NCI-H2227 treated with DMSO at 0.1 percent for 48 hours (cell line): ENCODE data around the gene CCDC85C.
A peak's percentile ranks its signal among the peaks of the same experiment; 100 is the strongest.

Experiments
- DNase-seq: peaks from one replicate; lab custom pipeline; 2025; lab: John Stamatoyannopoulos, UW

The CCDC85C gene

DNA sequence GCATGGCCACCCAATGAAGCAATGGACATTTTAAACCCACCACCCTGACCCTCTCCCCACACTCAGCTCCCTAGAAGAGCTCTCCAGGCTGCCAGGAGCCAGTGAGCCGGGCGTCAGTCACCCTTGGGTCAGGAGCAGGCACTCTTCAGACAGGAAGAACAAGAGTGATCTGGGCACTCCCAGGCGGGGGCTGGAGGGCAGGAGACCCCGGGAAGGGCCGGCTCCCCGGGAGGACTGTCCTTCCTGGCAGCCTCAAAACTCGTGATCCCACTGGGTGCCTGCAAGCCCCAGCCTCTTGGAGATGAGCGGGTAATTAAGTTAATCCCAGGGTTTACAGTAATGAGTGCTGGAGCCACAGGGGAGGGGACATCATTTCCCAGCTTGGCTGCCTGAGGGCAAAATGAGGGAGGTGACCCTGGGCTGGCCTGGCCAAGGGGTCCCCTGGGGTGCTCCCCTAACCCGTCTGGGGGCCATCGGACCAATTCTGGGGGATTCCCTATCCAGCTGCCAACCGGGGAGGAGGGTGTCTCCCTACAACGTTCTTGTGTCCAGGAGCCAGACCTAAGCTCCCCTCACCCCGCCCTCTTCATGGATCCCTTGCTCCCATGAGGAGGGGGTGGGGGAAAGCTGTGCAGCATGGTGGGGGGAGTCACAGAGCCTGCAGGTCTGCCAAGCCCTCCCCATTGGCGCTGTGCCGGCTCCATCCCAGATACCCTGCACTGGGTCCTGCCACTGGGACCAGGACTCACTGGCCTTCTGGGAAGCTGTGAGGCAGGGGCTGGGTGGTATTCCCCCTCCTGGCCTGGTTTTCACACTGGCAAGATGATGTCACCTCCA, 63.6 kb downstream of the CCDC85C start:
- no peak for DNase-seq

DNA sequence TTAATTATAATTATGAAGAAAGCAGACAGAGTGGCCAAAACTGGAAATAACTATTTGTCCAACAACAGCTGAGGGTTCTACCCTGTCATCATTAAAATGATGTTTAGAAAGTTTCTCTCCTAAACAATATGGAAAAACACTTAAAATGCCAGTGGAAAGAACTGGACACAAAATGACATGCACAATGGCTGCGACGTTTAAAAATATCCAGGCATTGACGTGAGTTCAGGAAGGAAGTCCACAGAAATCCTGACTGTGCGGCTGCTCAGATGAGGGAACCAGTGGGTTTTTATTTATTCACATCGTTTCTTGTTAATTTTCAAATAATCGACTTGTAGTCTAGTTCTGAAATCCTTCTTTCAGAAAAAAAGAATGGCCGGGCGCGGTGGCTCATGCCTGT, 64.5 kb downstream of the CCDC85C start:
- DNase-seq: no peak

DNA sequence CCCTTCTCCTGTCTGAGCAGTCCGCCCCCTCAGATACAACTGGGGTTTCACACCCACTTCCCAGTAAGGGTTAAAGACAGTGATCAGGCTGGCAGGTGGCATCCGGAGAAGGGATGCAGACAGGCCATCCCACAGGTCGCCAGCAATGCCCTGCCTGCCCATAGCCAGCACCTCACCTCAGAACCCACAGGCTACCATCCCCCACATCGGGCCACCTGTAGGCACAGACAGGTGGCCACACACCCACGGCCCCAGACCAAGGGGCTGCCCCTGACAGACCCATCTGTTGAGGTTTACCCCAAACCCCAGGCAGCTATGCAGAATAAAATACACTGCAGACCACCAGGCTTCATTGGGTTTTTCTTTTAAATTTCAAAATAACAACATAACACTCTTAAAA, 65.3 kb downstream of the CCDC85C start:
- no peak for DNase-seq

DNA sequence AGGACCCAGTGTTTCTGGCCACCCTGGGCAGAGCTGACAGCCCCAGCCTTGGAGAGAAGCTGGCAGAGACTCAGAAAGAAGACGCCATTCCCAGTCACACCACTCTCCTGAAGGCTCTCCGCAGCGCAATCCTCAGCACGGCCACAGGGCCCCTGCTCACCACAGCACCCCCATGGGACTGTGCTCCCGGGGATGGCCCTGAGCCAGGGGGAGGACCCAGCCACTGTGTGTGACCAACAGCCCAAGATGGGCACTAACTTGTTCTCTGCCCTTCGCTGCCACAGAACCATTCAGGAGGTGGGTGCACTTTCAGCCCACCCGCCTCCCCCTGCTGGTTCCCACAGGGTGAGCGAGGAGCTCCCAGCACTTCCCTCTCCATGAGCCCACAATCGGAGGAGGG, 65.7 kb downstream of the CCDC85C start:
- no peak for DNase-seq

DNA sequence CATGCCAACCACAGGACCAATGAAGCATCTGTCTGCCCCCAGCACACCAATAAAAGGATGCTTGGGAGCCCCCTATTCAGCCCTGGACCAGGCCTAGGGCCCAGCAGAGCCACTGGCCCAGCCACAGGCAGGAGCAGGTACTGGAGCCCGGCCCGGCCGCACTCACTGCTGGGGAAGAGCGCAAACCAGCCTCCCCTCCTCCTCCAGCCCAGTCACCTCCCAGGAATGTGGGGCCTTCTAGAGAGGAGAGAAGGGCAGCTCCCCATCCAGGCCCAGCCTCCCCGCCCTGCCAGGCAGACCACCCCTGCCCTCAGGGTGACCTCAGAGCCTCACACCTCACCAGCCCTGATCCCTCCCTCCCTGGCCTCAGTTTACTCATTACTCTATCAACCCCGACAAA, 66.6 kb downstream of the CCDC85C start:
- no peak for DNase-seq

DNA sequence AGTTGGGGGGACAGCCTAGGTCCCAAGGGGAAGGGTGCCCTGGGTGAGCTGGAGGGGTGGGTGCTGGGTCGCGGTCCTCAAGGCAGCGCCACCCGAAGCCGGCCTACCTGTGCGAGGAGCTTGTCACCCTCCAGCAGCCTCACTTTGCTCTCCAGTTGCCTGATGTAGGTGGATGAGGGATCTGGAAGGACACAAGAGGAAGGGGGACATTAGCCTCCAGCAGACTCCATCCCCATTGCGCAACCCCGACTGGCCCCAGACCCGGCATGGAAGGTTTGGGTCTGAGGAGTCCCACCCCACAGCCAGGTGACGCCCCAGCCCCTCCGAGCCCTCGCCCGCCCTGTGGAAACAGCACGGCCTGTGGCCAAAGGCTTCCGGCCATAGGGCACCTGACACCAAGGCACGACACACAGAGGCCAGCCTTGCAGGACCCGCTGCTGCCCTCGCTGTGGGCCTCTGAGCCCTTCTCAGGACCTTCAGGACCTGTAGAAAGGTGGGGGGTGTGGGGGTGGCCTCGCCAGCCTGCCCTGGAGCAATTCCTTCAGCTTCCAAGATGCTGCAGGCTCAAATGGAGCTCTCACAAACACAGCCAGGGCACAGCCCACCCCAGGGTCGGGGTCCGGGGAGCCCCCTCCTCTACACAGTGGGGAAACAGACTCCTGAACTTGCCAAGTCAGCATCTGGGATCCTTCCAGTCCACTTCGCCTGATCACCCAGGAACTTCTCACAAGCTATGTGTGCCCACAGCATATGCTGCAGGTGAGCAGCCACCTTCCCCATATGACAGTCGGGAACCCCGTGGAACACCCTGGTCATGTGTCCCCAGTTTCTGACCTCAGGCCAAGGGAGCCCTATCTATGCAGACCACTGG, 67.9 kb downstream of the CCDC85C start:
- no peak for DNase-seq

DNA sequence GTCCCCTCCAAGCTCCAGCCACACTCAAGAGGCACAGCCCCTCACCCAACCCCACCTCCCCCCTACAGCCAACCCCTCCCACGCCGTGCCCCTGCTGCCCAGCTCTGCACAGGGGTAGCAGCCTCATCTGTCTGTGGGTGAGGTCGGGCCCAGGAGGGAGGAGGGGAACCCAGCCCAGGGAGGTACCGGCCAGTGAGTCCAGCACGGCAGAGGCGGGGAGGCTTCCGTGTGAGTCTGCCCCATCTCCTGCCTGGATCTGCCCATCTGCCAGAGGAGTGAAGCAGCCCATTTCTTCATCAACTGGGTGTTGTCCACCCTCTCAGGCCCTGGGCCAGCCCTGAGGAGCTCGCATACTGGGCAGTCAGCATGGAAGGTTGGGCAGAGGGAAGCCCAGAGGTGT, 68.6 kb downstream of the CCDC85C start:
- no peak for DNase-seq

DNA sequence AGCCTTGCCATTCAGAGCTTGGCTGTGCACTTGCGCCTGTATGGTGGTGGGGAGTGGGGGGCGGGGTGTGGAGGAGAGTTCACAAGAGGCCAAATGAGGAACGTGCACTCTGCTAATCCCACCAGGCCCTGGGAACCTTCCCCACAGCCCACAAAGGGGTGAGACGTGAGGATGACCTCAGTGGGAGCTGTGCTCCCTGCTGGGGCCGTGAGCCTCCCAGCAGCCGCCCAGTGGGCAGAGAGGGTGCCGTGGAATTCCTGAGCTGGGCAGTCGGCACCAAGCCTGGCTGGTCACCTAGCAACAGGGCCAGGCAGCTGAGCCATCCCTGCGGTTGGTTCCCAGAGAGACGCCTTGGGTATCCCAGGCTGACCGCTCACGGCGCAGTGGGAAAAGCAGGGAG, 69.1 kb downstream of the CCDC85C start:
- no peak for DNase-seq

DNA sequence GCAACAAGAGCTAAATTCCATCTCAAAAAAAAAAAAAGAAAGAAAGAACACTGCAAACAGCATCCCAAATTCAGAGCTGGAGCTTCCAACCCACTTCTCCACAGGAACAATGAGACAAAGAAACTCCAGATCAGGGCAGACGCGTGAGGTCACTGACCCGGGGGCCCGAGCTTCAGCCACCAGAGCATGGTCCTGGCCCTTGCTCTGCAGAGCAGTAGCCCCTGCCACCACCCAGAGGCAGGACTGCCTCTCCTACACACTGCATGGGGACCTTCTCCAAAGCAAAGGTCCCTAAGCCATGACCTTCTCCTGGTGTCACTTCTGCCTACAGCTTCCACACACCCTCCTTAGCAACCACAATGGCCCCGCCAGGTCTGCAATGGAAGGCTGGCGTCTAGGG, 69.7 kb downstream of the CCDC85C start:
- no peak for DNase-seq

DNA sequence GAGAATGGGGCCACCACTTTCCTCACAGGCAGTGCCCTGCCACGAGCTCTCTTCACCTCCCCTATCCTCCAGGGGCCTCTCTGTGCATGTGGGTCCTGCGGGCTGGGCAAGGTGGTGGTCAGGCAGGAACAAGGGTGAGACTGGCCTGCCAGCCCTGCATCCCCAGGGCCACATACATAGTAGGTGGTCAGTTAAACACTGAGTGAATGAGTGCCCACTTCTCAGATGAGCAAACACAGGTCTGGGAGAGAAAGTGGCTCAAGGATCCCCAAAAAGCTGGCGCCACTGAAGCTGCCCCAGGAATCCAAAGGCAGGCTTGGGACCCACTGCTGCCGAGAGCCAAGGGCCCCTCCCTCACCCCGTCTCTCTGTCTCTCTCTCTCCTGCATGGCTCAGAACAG, 71.7 kb downstream of the CCDC85C start:
- DNase-seq: no peak

DNA sequence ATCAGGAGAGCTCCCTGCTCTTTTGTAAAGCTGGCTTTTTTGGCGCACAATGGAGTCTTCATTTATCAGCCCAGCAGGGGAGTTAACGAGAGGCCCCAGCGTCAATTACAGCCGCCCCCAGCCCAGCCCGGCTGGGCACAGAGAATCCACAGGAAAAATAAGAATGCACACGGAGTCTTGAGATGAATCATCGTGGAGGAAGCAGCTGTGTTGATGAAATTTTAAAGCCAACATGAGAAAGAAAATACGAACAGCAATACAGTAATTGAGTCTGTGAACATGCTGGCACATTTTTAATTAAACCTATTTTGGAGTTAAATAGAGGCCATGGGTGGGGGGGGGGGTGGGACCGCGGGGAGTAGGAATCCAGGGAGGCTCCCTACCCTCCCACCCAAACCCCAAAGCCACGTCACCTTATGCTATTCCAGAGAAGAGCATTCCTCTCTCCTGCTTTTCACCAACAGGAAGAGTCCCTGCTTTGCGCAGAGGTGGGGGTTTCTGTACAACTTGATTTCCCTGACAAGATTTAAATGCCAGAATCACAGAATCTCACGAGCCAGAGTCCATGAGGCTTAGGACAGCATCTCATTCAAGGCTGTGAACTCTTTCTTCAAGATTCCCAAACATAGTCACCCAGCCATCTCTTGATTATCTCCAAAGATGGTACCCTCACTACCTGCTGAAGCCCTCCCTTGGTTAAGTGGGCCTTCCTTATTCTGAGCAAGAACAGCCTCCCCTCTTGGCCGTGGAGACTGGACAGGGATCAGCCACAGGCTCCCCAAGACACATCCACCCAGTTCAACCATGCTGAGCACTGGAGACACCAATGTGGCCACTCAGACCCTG, 72.5 kb downstream of the CCDC85C start:
- peak; percentile 65 for DNase-seq

DNA sequence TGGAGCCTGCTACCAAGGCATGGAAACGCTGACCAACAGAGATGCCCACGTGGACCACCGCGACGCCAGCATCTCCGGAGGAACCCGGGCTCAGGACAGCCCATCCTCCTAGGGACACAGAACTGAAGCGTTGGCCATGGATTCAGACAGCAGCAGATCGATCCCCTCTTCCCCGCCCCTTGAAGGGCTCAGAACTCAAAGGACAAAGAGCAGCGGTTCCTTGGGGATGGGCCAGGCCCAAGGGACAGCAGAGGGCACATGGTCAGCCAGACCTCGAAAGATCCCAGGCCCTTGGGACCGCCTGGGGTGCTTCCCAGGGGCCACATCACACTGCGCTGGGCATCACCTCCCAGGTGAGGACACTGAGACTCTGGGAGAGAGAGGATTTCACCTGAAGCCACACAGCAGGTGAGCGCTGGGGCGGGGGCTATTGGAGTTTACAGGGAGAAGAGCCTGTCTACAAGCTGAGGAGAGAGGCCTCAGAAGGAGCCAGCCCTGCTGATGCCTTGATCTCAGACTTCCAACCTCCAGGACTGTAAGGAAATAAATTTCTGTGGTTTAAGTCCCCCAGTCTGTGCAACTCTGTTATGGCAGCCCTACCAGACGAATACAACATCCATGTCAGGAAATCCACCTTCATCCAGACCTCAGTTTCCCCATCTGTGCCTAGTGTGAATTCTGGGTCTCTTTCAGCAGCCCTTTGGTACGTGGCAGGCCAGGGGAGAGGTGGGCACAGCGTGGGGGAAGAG, 73.4 kb downstream of the CCDC85C start:
- no peak for DNase-seq

DNA sequence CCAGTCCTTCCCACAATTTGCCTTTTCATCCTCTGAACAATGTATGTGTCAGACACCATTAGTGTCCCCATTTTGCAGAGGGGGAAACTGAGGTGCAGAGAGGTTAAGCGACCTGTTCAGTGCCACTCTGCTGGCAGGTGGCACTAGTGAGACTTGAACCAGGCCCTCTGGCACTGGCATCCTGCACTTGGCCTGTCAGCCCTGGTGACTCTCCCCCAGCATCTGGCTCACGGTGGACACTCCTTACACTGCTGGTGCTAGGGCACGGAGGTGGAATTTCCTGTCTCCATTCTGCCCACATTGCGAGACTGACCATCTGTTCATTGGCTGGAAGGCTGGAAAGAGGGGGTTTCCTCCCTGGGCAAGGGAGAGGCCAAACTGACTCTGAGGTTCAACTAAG, 74.1 kb downstream of the CCDC85C start:
- DNase-seq: no peak

DNA sequence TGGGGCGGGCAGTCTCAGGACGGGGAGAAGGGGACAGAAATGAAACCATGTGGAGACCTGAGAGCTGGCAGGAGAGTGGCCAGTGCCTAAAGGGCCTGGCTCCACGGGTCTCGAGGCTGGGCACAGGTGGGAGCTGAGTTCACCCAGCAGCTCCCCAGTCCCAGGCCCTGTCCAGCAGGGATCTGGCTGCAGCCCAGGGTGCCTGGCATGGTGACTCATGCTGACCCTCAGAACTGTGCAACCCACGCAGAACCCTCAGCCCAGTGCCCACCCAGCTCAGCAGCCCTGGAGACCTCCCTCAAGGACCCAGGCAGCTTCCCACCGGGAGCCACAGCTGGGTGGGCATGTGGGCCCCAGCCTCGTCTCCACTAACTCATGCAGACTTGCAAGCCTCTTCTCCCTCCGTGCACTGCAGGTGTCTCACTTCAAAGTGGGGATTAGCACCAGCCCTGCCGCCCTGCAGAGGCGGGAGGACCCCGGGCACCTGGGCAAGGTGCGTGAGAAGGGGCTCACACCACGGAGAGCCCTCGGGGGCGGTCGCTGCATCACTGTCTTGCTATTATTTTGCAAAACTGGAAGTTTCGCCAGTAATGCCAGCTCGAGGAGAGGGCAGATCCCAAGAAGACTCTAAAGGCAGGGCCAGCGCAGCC, 76.5 kb downstream of the CCDC85C start:
- no peak for DNase-seq

DNA sequence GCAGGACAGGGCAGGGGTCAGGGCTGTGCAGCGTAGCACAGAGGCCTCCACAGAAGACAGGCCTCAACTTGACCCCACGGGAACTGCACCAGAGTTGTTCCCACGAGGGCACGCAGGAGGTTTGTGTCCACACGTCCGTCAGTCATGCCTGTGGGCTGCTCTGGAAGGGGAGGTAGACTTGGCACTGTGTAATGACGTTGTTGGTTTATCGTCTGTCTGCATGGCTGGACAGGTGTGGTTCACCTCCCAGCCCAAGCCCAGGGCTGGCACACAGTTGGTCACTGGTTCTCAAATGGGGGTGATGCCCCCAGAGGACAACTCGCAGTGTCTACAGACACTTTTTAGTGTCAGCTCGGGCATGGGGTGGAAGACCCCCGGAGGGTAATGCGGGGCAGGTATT, 77.0 kb downstream of the CCDC85C start:
- DNase-seq: no peak

DNA sequence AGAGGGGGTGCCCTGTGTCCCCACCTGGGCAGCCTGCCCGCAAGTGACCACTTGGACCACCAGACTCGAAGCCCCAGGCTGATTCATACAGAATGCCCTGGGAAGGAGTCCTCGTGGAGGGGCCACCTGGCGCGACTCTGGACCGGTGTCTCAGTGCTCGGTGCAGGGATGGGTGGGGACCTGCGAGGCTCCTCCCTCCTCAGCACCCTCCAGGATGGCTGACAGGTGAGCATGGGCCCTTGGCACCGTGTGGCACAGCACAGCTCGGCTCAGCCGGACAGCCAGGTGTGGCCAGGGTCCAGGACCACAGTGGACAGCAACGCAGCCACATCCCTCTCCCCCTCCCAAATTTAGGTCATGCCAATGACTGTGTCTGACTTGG, 78.3 kb downstream of the CCDC85C start:
- no peak for DNase-seq

DNA sequence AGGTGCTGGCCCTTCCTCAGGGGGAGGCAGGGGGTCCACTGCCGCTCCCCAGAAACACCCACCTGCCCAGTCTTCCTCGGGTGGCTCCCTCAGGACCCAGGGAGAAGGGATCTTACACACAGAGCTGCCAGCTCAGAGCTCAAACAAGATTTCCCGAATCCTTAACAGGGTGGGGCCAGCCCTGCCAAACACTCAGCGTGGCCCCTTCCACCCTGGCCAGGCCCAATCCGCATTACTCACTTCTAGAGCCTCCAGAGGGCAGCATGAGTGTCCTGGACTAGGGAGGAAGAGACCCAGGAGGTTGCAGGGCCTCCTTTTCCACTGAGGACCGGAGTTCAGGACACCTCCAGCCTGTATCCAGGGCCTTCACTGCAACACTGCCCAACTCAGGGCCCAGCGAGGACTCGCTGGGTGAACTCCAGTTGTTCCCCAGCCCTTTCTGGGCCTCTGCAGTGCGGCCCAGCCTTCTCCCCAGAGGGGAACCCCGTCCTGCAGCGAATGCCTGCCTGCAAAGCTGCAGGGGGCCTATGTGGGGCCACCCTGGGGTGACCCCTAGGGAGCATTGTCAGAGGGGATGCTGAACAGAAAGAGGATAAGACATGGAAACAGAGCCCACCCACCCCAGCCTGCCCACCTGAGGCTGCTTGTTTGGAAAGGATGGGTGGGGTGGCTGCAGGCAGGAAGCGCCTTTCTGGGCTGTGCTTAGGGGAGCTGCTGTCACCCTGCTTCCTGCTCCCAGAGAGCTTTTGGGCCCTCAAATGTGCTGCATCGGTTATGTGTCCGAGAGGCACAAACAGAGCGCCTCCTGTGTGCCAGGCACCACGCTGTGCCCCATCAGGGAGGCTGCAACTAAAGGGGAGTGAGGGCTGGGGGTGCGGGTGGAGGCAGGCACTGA, 79.0 kb downstream of the CCDC85C start:
- no peak for DNase-seq

DNA sequence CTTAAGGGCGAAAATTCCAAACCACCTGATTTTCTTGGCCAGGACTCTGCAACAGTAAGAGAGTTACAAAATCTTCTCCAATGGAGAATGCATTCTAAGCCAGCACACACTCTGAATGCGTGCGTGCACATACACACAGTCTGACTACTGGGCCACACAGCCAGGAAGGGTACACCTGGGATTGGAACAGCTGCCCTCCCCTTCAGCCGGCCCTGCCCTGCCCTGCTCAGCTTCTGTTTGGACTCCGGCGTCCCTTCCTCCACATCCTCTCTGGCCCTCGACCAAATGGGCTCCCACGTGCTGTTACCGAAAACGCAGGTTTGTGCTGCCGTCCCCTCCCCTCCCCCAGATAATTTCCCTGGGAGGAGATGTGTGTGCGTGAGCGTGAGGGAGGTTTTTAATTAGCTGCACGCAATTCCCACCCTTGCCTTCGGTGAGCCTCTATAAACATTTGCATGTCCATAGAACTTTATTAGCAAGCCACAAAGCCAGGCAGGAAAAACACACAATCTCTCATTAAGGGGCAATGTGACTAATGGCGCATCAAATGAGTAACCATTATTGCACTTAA, 79.8 kb downstream of the CCDC85C start:
- DNase-seq: no peak

DNA sequence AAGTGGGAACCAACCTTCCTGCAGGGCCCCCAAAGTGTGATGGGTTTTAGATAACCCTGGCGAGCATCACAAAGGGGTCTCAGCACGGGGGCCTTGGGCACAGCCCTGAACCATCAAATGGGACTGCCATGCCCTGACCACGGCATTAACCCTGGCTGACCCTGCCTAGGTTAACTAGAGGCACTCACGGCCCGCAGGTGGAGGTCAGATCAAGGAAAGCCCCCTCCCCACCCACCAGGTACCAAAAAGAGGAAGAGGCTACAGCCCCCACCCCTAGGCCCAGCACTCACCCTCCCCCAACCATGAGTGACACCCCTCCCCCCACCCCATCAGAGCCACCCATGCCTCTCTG, 80.3 kb downstream of the CCDC85C start:
- DNase-seq: no peak
